ENCODE results near the gene SCAPER. TPM values are rescaled to one million over a fixed set of nuclear protein-coding genes. Genes with fewer than 3 reads are reported as not detected.
A peak's percentile ranks its signal among the peaks of the same experiment; 100 is the strongest.

Gene SCAPER
- total and polyA plus RNA-seq, 8 donors = 4.9 to 136 (median 18.2) TPM

DNA sequence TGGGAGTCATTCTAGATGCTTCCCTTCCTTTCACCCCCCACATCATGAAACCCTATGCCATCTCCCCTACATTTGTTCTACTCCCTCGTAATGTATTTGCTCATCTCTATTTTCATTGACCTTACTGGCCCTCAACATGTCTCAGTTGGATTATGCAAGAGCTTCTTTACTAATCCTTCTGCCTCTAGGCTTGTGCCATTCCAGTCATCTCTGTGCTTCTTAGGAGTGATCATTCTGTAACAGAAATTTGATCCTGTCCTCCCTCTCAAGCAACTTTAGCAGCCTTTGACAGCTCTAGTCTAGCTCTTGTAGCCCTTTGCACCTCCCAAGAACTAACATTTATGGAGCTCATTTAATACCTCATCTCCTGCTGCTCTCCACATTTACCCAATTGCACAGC lies 503.9 kb downstream of the SCAPER start:
- WGBS, 5 donors = 82 to 93% (median 90%) methylated on average over 1 of the region's 1 CpG
- TF ChIP-seq POLR2AphosphoS5 (IDR thresholded peaks at IDR 0.05) (no peak), EP300 (IDR thresholded peaks at IDR 0.05) (no peak), POLR2A (IDR thresholded peaks at IDR 0.05) (no peak)
- TF ChIP-seq, protein P1, sequence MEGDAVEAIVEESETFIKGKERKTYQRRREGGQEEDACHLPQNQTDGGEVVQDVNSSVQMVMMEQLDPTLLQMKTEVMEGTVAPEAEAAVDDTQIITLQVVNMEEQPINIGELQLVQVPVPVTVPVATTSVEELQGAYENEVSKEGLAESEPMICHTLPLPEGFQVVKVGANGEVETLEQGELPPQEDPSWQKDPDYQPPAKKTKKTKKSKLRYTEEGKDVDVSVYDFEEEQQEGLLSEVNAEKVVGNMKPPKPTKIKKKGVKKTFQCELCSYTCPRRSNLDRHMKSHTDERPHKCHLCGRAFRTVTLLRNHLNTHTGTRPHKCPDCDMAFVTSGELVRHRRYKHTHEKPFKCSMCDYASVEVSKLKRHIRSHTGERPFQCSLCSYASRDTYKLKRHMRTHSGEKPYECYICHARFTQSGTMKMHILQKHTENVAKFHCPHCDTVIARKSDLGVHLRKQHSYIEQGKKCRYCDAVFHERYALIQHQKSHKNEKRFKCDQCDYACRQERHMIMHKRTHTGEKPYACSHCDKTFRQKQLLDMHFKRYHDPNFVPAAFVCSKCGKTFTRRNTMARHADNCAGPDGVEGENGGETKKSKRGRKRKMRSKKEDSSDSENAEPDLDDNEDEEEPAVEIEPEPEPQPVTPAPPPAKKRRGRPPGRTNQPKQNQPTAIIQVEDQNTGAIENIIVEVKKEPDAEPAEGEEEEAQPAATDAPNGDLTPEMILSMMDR (IDR thresholded peaks at IDR 0.05) = no peak
- H3K27me3 ChIP-seq = no peaks in the 10 kb centered on the region
- no peak for DNase-seq
- no peak overlapping the region for H3K27ac ChIP-seq
- intact Hi-C loops (cut with DNase I; ENCODE audit: low total_unique reads) = no loop called here
- peaks cover 0 to 35% (median 29%) of the 10 kb centered on the region in 4 donors for H3K36me3 ChIP-seq
- H3K4me1 ChIP-seq = peaks cover 0 to 8% (median 3%) of the 10 kb centered on the region in 4 donors
- no peaks in the 10 kb centered on the region for H3K9me3 ChIP-seq
- no peak overlapping the region for H3K4me3 ChIP-seq

DNA sequence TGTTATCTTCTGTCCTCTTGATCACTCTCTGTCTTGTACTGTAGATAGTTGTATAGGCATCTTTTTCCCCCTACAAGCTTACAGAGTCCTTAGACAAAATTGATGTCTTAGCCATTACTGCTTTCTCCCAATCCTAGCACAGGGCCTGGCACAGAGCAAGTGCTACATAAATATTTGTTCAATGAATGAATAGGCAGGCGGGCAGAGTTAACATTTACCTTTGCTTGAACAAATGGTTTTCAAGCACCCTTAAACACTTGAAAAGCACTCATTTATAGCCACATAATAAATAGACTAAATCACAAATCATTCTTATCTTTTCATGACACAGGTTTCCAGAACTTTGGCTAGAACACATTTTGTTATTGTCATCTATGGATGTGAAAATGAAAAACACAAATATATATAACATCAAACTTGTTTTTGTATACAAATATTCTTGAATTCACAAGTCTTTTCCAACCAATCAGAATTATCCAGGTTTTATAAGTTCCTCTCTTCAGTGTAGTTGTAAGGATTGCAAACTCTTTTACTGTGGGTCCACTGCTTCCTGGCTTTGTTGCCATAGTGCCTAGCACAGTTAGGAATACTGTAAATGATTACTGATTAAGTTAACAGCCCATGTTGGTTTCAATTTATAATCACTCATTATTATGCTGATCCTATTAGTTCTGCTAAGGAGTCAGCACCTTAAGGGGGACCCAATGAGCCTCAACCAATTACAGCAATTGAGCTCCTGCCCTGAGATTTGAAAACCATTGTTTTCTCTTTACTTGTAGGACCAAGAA lies 506.6 kb downstream of the SCAPER start:
- peak in 1 of 2 donors; percentile 52 for DNase-seq
- no peak overlapping the region for H3K27ac ChIP-seq
- peaks cover 0 to 25% (median 19%) of the 10 kb centered on the region in 4 donors for H3K36me3 ChIP-seq
- intact Hi-C loops (cut with DNase I; ENCODE audit: low total_unique reads) = no loop called here
- no peaks in the 10 kb centered on the region for H3K9me3 ChIP-seq
- H3K4me1 ChIP-seq = peaks cover 0 to 8% (median 3%) of the 10 kb centered on the region in 4 donors
- H3K27me3 ChIP-seq = no peaks in the 10 kb centered on the region
- 30 to 69% (median 58%) methylated on average over 1 of the region's 1 CpG for WGBS, 5 donors
- no peak overlapping the region for H3K4me3 ChIP-seq
- TF ChIP-seq, protein P1 (IDR thresholded peaks at IDR 0.05) = no peak
- no peak for TF ChIP-seq POLR2AphosphoS5 (IDR thresholded peaks at IDR 0.05)
- no peak for TF ChIP-seq EP300 (IDR thresholded peaks at IDR 0.05)
- TF ChIP-seq POLR2A (IDR thresholded peaks at IDR 0.05) = no peak

DNA sequence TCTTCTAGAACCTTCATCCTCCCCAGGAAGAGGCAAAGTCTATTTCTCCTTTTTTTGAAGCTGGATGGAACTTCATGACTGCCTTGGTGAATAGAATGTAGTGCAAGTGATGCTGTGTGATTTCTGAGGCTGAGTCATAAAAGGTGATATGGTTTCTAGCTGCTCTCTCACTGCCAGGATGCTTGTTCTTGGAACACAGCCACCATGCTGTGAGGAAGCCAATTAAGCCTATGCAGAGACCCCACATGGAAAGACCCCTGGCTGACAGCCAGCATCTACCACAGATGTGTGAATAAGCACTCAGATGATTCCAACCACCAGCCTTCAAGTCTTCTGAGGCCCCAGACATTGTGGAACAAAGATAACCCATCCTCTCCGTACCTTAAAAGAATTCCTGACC lies 511.5 kb downstream of the SCAPER start:
- WGBS, 5 donors = 92 to 100% (median 100%) methylated on average over 1 of the region's 1 CpG
- Histone ChIP-seq H3K27me3 (no peaks in the 10 kb centered on the region), H3K27ac (no peak overlapping the region), H3K4me1 (peaks cover 0 to 2% (median 0%) of the 10 kb centered on the region in 4 donors), H3K4me3 (no peak overlapping the region), H3K36me3 (peaks cover 0 to 4% (median 0%) of the 10 kb centered on the region in 4 donors), H3K9me3 (no peaks in the 10 kb centered on the region)
- peak in 1 of 2 donors; percentile 55 for DNase-seq
- TF ChIP-seq POLR2A (IDR thresholded peaks at IDR 0.05) (no peak), EP300 (IDR thresholded peaks at IDR 0.05) (no peak), POLR2AphosphoS5 (IDR thresholded peaks at IDR 0.05) (no peak)
- TF ChIP-seq, protein P1 (IDR thresholded peaks at IDR 0.05) = no peak
- intact Hi-C loops (cut with DNase I; ENCODE audit: low total_unique reads) = no loop called here

DNA sequence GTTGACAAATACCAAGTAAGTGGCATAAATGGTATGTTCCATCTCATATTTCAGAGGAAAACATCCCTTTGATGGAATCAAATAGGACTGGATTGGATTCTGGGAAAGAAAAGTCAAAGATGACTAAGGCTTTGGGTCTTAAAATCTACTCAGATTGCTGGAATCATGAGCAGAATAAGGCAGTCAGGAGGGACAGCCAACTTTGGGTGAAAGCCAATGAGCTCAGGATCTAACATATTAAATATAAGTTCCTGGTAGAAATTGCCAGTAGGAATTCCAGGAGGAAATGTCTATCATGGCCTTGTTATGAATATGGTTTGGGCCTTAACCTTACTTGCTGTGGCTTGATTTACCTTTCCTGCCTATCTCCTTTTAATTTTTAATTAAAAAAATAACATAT lies 513.3 kb downstream of the SCAPER start:
- TF ChIP-seq EP300 (IDR thresholded peaks at IDR 0.05) = no peak
- no peak for TF ChIP-seq POLR2A (IDR thresholded peaks at IDR 0.05)
- TF ChIP-seq, protein P1 (IDR thresholded peaks at IDR 0.05) = no peak
- TF ChIP-seq POLR2AphosphoS5 (IDR thresholded peaks at IDR 0.05) = no peak
- no peak overlapping the region for H3K27ac ChIP-seq
- H3K9me3 ChIP-seq = no peaks in the 10 kb centered on the region
- no peaks in the 10 kb centered on the region for H3K4me1 ChIP-seq
- no peaks in the 10 kb centered on the region for H3K27me3 ChIP-seq
- H3K4me3 ChIP-seq = no peak overlapping the region
- no peak for DNase-seq
- intact Hi-C loops (cut with DNase I; ENCODE audit: low total_unique reads) = no loop called here
- peaks cover 0 to 7% (median 0%) of the 10 kb centered on the region in 4 donors for H3K36me3 ChIP-seq
